Measurements from ENCODE around the gene PRPSAP1.
"Not testable (repeated sequence)": the region's sequence is repeated elsewhere in the genome, so short reads cannot be mapped to it uniquely, and the experiment has no call there.

The PRPSAP1 gene

GRCh38 chr17:76278268-76278908 is 75.3 kb downstream of the PRPSAP1 start:
- FAIRE-seq (no peak), DNase-seq (ENCODE audit: low spot score) (no peak)

- FAIRE-seq = peak; percentile 99
- no peak for DNase-seq (ENCODE audit: low spot score)
Observed at GRCh38 chr17:76277300-76278267, 76.1 kb downstream of the PRPSAP1 start.

- DNase-seq (ENCODE audit: low spot score) (no peak), FAIRE-seq (no peak)
Observed at GRCh38 chr17:76276461-76277299, 77.0 kb downstream of the PRPSAP1 start.

- FAIRE-seq = no peak
- DNase-seq (ENCODE audit: low spot score) = no peak
Observed at GRCh38 chr17:76276069-76276431, 77.7 kb downstream of the PRPSAP1 start.

- DNase-seq (ENCODE audit: low spot score) (no peak), FAIRE-seq (no peak)
Observed at GRCh38 chr17:76275382-76276068, 78.2 kb downstream of the PRPSAP1 start.

GRCh38 chr17:76274112-76274956 is 79.4 kb downstream of the PRPSAP1 start:
- no peak for DNase-seq (ENCODE audit: low spot score)
- FAIRE-seq = peak; percentile 17

DNA sequence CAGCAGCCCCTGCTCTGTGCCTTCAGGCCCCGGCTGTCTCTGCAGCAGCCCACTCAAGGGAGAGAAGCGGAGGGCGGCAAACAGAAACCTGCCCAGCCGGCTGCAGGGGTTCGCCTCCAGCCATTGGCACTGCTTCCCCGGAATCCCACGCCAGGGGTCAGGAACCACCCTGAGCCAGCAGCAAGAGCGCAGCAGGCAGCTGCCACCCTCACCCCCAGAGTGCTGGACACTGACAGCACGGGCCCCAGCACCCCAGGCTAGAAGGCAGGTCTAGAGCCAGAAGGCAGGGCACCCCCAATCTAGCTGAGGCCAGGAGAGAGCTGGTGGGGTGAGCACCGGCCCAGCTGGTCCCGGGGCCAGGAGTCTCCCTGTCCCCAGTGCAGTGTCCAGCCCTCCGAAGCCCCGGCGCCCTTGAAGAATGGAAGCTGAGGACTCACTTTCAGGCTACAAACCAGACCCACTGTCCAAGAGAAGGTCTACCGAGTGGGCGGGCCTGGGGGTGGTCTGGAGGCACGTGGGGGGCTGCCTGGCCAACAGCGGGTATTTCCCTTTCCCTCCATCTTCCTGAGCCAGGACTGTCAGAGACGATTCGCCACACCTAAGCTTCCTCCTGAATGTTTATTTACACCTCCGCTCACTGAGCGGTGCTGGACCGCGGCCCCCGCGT is 80.1 kb downstream of the PRPSAP1 start:
- FAIRE-seq (no peak), DNase-seq (ENCODE audit: low spot score) (no peak)

DNA sequence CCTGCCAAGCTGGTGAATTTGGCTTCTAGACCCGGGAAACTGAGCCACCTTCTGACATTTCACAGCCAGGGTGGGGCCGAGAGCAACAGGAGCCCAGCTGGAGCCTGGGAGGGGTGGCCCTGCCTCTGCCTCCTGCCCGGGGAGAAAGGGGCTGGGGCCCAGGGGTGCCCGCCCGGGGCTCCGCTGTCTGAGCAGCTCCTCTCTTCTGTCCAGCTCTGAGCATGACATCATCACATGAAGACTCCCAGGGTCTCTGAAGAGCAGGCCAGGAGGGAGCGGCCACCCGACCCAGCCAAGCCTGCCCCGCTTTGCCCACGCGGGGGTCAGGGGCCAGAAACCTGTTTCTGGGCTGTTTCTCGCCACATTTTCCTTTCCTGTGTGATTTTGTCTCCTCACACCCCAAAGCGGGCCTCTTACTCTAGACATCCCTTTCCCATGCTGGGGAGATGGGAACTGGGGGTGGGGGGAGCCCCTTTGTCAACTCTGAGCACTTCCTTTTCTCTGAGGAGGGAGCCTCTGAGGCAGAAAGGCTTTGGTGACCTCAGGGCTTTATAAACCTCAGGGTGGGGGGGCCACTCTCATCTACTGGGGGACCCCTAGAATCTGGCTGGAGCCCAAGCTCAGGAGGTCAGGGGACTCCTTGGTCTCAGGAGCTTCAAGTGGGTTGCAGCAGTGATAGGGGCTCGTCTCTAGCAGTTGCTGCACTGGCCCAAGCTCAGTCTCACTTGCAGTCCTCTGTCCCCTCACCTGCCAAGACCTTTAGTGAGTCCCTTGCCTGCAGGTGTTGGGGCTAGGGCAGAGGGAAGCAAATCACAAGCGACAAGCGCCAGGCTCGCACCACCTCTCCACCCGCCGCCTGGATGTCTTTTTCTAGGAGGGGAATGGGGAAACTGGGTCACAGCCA is 80.9 kb downstream of the PRPSAP1 start:
- DNase-seq (ENCODE audit: low spot score) (no peak), FAIRE-seq (no peak)

- DNase-seq (ENCODE audit: low spot score) (no peak), FAIRE-seq (no peak)
Observed at GRCh38 chr17:76271669-76272540, 81.8 kb downstream of the PRPSAP1 start.

GRCh38 chr17:76270770-76271668 is 82.7 kb downstream of the PRPSAP1 start:
- FAIRE-seq = no peak
- DNase-seq (ENCODE audit: low spot score) = no peak

GRCh38 chr17:76270127-76270592 is 83.6 kb downstream of the PRPSAP1 start:
- FAIRE-seq = no peak
- DNase-seq (ENCODE audit: low spot score) = no peak

GRCh38 chr17:76268991-76269981 is 84.4 kb downstream of the PRPSAP1 start:
- DNase-seq (ENCODE audit: low spot score) (no peak), FAIRE-seq (no peak)

DNA sequence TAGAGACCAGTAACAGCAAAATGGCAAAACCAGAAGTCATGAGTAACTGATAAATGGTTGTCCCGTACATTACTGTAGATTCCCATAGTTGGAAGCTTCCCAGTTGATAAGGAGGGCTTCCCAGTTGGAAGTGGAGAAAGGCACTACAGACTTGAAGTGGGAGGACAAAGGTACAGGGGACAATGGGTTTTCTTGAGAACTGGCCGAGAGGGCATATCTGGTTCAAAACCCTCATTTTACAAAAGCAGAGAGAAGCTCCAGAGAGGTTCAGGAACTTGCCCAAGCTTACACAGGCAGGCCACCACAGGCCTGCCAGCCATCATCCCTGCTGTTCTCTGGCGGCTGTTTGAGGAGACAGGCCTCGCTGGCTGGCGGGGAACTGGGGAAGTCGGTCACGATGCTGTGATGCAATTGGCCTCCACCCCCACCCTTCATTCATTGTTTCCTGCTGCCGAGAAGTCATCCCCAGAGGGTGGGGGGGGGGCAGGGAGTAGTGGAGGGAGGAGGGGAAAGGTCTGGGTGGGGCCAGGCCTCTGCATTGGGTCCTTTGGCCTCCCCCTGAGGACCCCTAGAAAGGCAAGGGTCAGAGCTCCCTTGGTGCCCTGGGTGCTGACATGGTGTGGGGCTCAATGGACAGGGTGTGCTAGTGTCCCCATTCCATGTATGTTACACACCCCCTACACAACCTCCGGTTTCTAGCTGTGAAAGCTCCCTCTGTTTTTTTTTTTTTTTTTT is 85.5 kb downstream of the PRPSAP1 start:
- DNase-seq (ENCODE audit: low spot score) (peak; percentile 76), FAIRE-seq (no peak)

- not testable (repeated sequence) for DNase-seq (ENCODE audit: low spot score); FAIRE-seq
Observed at GRCh38 chr17:76267581-76268001, 86.1 kb downstream of the PRPSAP1 start.

All from urothelium cell line (cell line).